ENCODE data around the gene PLCXD3. TPM values are rescaled to one million over a fixed set of nuclear protein-coding genes. Genes with fewer than 3 reads are reported as not detected.

Gene PLCXD3
- total RNA-seq, 1 experiment from 2014 or later = 0.04 TPM

- H3K9me3 Mint-ChIP-seq = no peaks in the 10 kb centered on the region
- no peak overlapping the region for H3K27ac Mint-ChIP-seq
- H3K4me1 Mint-ChIP-seq = peaks cover 25% of the 10 kb centered on the region
- H3K27me3 Mint-ChIP-seq (ENCODE audit: low read depth) = peaks cover 39% of the 10 kb centered on the region
- no peaks in the 10 kb centered on the region for H3K36me3 Mint-ChIP-seq
- H3K4me3 Mint-ChIP-seq = no peak overlapping the region
- DNase-seq (ENCODE audit: low spot score) = no peak
- TF ChIP-seq CTCF (IDR thresholded peaks at IDR 0.05) (no peak), AR (CRISPR knock-in tag; IDR thresholded peaks at IDR 0.05) (no peak), ZBTB21 (CRISPR knock-in tag; IDR thresholded peaks at IDR 0.05; ENCODE audit: borderline replicate concordance) (no peak), ZNF416 (CRISPR knock-in tag; IDR thresholded peaks at IDR 0.05) (no peak), ZNF121 (CRISPR knock-in tag; IDR thresholded peaks at IDR 0.05) (no peak)
- ChIA-PET CTCF (interaction anchor here (1.1 to 3.5 kb wide), 5 partner anchors 10 to 238 kb away, joined by 3 to 18 read pairs (median 7); no protein-coding TSS in a partner anchor), POLR2A (no interaction called here)
- ATAC-seq = no peak
Measured at GRCh38 chr5:41508186-41508585, 2.2 kb downstream of the PLCXD3 start.

DNA sequence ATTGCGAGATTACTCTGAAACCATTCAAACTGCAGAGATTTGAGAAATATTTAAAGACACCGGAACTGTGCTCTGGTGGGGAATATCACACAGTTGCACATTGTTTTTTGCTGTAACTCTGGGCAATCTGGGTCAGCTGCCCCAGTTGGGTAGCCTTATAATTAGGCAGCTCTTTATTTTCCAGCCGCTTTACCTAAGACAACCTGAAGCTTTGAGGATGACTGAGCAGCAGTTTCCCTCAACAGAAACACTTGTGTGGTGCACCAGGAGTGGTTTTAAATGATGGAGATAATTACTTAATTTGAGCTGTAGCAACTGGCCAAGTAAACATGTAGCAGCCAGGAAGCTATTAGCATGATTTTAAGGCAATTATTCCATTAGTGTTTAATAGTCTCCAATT lies 2.9 kb downstream of the PLCXD3 start:
- TF ChIP-seq FOXJ3 (CRISPR knock-in tag; IDR thresholded peaks at IDR 0.05; ENCODE audit: borderline replicate concordance) (no peak), AFF4 (CRISPR knock-in tag; IDR thresholded peaks at IDR 0.05; ENCODE audit: borderline replicate concordance) (no peak), NR2C2 (CRISPR knock-in tag; IDR thresholded peaks at IDR 0.05) (no peak)
- TF ChIP-seq, protein P1, sequence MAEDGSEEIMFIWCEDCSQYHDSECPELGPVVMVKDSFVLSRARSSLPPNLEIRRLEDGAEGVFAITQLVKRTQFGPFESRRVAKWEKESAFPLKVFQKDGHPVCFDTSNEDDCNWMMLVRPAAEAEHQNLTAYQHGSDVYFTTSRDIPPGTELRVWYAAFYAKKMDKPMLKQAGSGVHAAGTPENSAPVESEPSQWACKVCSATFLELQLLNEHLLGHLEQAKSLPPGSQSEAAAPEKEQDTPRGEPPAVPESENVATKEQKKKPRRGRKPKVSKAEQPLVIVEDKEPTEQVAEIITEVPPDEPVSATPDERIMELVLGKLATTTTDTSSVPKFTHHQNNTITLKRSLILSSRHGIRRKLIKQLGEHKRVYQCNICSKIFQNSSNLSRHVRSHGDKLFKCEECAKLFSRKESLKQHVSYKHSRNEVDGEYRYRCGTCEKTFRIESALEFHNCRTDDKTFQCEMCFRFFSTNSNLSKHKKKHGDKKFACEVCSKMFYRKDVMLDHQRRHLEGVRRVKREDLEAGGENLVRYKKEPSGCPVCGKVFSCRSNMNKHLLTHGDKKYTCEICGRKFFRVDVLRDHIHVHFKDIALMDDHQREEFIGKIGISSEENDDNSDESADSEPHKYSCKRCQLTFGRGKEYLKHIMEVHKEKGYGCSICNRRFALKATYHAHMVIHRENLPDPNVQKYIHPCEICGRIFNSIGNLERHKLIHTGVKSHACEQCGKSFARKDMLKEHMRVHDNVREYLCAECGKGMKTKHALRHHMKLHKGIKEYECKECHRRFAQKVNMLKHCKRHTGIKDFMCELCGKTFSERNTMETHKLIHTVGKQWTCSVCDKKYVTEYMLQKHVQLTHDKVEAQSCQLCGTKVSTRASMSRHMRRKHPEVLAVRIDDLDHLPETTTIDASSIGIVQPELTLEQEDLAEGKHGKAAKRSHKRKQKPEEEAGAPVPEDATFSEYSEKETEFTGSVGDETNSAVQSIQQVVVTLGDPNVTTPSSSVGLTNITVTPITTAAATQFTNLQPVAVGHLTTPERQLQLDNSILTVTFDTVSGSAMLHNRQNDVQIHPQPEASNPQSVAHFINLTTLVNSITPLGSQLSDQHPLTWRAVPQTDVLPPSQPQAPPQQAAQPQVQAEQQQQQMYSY (CRISPR knock-in tag; IDR thresholded peaks at IDR 0.05) = no peak
- ChIA-PET POLR2A (no interaction called here), CTCF (interaction anchor here (1.4 kb wide), 1 partner anchor 237 kb away, joined by 7 read pairs; no protein-coding TSS in a partner anchor)
- Mint-ChIP-seq H3K4me1 (peaks cover 25% of the 10 kb centered on the region), H3K9me3 (no peaks in the 10 kb centered on the region), H3K27me3 (ENCODE audit: low read depth) (peaks cover 39% of the 10 kb centered on the region), H3K4me3 (no peak overlapping the region), H3K27ac (no peak overlapping the region), H3K36me3 (no peaks in the 10 kb centered on the region)
- DNase-seq (ENCODE audit: low spot score) = no peak
- no peak for ATAC-seq

DNA sequence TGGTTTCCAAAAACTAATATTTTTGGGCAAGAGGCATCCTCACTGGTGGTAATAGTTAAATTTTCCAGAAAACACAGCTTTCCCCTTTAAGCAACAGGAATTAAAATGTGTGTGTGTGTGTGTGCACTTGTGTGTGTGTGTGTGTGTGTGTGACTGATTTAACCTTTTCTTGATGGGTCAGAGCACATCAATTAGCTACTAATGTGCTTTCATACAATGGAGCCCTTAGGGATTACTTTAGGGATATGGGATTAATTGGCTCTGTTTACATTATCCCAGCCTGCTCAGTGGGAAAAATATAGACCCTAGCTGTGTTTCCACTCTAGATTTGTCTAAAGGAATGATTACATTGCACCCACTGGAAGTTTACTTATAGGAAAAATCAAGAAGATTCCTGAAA lies 6.5 kb downstream of the PLCXD3 start:
- CTCF ChIA-PET = no interaction called here
- no peak for TF ChIP-seq OVOL2 (CRISPR knock-in tag; IDR thresholded peaks at IDR 0.05; ENCODE audit: borderline replicate concordance)
- no peak for TF ChIP-seq ZNF138 (CRISPR knock-in tag; conservative IDR thresholded peaks at IDR 0.05)
- TF ChIP-seq, protein P2, sequence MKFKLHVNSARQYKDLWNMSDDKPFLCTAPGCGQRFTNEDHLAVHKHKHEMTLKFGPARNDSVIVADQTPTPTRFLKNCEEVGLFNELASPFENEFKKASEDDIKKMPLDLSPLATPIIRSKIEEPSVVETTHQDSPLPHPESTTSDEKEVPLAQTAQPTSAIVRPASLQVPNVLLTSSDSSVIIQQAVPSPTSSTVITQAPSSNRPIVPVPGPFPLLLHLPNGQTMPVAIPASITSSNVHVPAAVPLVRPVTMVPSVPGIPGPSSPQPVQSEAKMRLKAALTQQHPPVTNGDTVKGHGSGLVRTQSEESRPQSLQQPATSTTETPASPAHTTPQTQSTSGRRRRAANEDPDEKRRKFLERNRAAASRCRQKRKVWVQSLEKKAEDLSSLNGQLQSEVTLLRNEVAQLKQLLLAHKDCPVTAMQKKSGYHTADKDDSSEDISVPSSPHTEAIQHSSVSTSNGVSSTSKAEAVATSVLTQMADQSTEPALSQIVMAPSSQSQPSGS (CRISPR knock-in tag; IDR thresholded peaks at IDR 0.05; ENCODE audit: borderline replicate concordance, low read depth) = no peak
- no peak for TF ChIP-seq AR (CRISPR knock-in tag; IDR thresholded peaks at IDR 0.05)
- TF ChIP-seq, protein P3, sequence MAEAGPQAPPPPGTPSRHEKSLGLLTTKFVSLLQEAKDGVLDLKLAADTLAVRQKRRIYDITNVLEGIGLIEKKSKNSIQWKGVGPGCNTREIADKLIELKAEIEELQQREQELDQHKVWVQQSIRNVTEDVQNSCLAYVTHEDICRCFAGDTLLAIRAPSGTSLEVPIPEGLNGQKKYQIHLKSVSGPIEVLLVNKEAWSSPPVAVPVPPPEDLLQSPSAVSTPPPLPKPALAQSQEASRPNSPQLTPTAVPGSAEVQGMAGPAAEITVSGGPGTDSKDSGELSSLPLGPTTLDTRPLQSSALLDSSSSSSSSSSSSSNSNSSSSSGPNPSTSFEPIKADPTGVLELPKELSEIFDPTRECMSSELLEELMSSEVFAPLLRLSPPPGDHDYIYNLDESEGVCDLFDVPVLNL (CRISPR knock-in tag; IDR thresholded peaks at IDR 0.05; ENCODE audit: borderline replicate concordance, low read depth) = no peak

More for the DNA sequence above, 6.5 kb downstream of the PLCXD3 start:
- H3K27ac Mint-ChIP-seq = no peak overlapping the region
- peaks cover 6% of the 10 kb centered on the region for H3K27me3 Mint-ChIP-seq (ENCODE audit: low read depth)
- H3K9me3 Mint-ChIP-seq = no peaks in the 10 kb centered on the region
- no peak for ATAC-seq
- peaks cover 9% of the 10 kb centered on the region for H3K4me1 Mint-ChIP-seq
- no peaks in the 10 kb centered on the region for H3K36me3 Mint-ChIP-seq
- no peak for DNase-seq (ENCODE audit: low spot score)
- POLR2A ChIA-PET = no interaction called here
- H3K4me3 Mint-ChIP-seq = no peak overlapping the region

All from WTC11 (cell line).